SK-N-SH treated with all-trans-retinoic acid at 6 μM for 48 hours (cell line): ENCODE results near the gene TAL2.

Experiments used
- ATAC-seq: fragments of 200-7000 bp; cut with Tn5 transposase; 3 replicates; pipeline ENCODE4 v1.9.1; 2020; ENCODE audit warnings: mild to moderate bottlenecking, moderate library complexity
- BACH2 ChIP-seq: fragments of 250-450 bp; sonication (Bioruptor Pico); IDR thresholded peaks from 2 replicates; pipeline ENCODE4 v1.9.0; 2021; ENCODE audit warnings: mild to moderate bottlenecking, borderline replicate concordance
- CSDC2 ChIP-seq: fragments of 250-450 bp; sonication (Bioruptor Pico); IDR thresholded peaks from 2 replicates; pipeline ENCODE4 v1.5.0; 2020; ENCODE audit warnings: mild to moderate bottlenecking, moderate library complexity
- ESRRG ChIP-seq: fragments of 250-450 bp; sonication (Bioruptor Pico); IDR thresholded peaks from 2 replicates; pipeline ENCODE4 v1.6.1; 2021; ENCODE audit warnings: mild to moderate bottlenecking
- GLIS3 ChIP-seq: fragments of 250-450 bp; sonication (Bioruptor Pico); IDR thresholded peaks from 2 replicates; pipeline ENCODE4 v1.5.0; 2020; ENCODE audit warnings: mild to moderate bottlenecking, moderate library complexity
- ISL1 ChIP-seq: fragments of 250-450 bp; sonication (Bioruptor Pico); IDR thresholded peaks from 2 replicates; pipeline ENCODE4 v2.1.2; 2022; ENCODE audit warnings: mild to moderate bottlenecking, moderate library complexity
- PPARA ChIP-seq: fragments of 250-450 bp; sonication (Bioruptor Pico); IDR thresholded peaks from 2 replicates; pipeline ENCODE4 v1.5.0; 2020; ENCODE audit warnings: mild to moderate bottlenecking, borderline replicate concordance
- TOX ChIP-seq: fragments of 250-450 bp; sonication (Bioruptor Pico); IDR thresholded peaks from 2 replicates; pipeline ENCODE4 v1.8.0; 2021; ENCODE audit warnings: mild to moderate bottlenecking, moderate library complexity, borderline replicate concordance
- ZFP3 ChIP-seq: fragments of 250-450 bp; sonication (Bioruptor Pico); IDR thresholded peaks from 2 replicates; pipeline ENCODE4 v1.5.0; 2020; ENCODE audit warnings: mild to moderate bottlenecking, moderate library complexity
- ZNF565 ChIP-seq: fragments of 450-650 bp; formaldehyde crosslinking; conservative IDR thresholded peaks from 2 replicates; pipeline ENCODE4 v1.5.0; 2020; ENCODE audit warnings: low read depth, mild to moderate bottlenecking, moderate library complexity
- ZNF70 ChIP-seq: fragments of 450-650 bp; formaldehyde crosslinking; IDR thresholded peaks from 2 replicates; pipeline ENCODE4 v1.5.0; 2020; ENCODE audit warnings: mild to moderate bottlenecking, moderate library complexity
- ZNF8 ChIP-seq: fragments of 450-650 bp; formaldehyde crosslinking; IDR thresholded peaks from 2 replicates; pipeline ENCODE4 v1.5.0; 2020; ENCODE audit warnings: mild to moderate bottlenecking, moderate library complexity
- TF ChIP-seq, protein P1 (sequence below): fragments of 250-450 bp; sonication (Bioruptor Pico); IDR thresholded peaks from 2 replicates; pipeline ENCODE4 v1.5.0; 2020; ENCODE audit warnings: mild to moderate bottlenecking, moderate library complexity
- TF ChIP-seq, protein P2 (sequence below): fragments of 250-450 bp; sonication (Bioruptor Pico); IDR thresholded peaks from 2 replicates; pipeline ENCODE4 v1.8.0; 2020; ENCODE audit warnings: mild to moderate bottlenecking, moderate library complexity, borderline replicate concordance
- TF ChIP-seq, protein P3 (sequence below): fragments of 250-450 bp; sonication (Bioruptor Pico); IDR thresholded peaks from 2 replicates; pipeline ENCODE4 v1.5.1; 2021; ENCODE audit warnings: mild to moderate bottlenecking, moderate library complexity
- TF ChIP-seq, protein P4 (sequence below): fragments of 250-450 bp; sonication (Bioruptor Pico); IDR thresholded peaks from 2 replicates; pipeline ENCODE4 v1.8.0; 2021; ENCODE audit warnings: low read depth, mild to moderate bottlenecking, moderate library complexity, borderline replicate concordance

TAL2 gene

DNA sequence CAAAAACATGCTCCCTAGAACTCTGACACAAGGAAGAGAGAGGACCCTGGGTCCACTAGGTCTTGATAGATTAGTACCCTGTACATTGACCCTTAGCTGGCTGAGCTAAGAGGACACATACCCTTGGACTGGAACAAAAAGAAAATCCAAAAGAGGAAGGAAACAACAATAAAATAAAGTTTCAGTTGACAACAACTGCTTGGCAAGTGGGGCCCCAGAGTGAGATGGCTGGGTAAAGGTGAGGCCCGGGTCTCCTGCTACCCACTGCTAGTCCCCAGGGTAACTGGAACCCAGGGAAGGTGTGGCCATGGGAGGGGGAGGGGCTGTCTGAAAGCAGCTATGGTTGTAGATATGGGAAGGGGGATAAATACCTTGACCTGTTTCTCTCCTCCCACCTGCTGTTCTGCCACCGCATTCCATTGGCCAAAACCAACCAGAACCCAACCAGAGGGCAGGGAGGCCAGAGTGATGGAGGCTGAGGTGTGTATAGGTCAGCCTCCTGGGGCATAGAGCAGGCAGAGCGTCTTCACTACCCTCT is 11.7 kb downstream of the TAL2 start (continued):
- TF ChIP-seq, protein P1, sequence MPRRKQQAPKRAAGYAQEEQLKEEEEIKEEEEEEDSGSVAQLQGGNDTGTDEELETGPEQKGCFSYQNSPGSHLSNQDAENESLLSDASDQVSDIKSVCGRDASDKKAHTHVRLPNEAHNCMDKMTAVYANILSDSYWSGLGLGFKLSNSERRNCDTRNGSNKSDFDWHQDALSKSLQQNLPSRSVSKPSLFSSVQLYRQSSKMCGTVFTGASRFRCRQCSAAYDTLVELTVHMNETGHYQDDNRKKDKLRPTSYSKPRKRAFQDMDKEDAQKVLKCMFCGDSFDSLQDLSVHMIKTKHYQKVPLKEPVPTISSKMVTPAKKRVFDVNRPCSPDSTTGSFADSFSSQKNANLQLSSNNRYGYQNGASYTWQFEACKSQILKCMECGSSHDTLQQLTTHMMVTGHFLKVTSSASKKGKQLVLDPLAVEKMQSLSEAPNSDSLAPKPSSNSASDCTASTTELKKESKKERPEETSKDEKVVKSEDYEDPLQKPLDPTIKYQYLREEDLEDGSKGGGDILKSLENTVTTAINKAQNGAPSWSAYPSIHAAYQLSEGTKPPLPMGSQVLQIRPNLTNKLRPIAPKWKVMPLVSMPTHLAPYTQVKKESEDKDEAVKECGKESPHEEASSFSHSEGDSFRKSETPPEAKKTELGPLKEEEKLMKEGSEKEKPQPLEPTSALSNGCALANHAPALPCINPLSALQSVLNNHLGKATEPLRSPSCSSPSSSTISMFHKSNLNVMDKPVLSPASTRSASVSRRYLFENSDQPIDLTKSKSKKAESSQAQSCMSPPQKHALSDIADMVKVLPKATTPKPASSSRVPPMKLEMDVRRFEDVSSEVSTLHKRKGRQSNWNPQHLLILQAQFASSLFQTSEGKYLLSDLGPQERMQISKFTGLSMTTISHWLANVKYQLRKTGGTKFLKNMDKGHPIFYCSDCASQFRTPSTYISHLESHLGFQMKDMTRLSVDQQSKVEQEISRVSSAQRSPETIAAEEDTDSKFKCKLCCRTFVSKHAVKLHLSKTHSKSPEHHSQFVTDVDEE = no peak
- TF ChIP-seq ZNF8 (no peak), PPARA (no peak), GLIS3 (CRISPR knock-in tag) (no peak), ZFP3 (CRISPR knock-in tag) (no peak), BACH2 (no peak), ESRRG (CRISPR knock-in tag) (no peak), CSDC2 (CRISPR knock-in tag) (no peak), TOX (CRISPR knock-in tag) (no peak)
- TF ChIP-seq, protein P2, sequence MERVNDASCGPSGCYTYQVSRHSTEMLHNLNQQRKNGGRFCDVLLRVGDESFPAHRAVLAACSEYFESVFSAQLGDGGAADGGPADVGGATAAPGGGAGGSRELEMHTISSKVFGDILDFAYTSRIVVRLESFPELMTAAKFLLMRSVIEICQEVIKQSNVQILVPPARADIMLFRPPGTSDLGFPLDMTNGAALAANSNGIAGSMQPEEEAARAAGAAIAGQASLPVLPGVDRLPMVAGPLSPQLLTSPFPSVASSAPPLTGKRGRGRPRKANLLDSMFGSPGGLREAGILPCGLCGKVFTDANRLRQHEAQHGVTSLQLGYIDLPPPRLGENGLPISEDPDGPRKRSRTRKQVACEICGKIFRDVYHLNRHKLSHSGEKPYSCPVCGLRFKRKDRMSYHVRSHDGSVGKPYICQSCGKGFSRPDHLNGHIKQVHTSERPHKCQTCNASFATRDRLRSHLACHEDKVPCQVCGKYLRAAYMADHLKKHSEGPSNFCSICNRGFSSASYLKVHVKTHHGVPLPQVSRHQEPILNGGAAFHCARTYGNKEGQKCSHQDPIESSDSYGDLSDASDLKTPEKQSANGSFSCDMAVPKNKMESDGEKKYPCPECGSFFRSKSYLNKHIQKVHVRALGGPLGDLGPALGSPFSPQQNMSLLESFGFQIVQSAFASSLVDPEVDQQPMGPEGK (CRISPR knock-in tag) = no peak

DNA sequence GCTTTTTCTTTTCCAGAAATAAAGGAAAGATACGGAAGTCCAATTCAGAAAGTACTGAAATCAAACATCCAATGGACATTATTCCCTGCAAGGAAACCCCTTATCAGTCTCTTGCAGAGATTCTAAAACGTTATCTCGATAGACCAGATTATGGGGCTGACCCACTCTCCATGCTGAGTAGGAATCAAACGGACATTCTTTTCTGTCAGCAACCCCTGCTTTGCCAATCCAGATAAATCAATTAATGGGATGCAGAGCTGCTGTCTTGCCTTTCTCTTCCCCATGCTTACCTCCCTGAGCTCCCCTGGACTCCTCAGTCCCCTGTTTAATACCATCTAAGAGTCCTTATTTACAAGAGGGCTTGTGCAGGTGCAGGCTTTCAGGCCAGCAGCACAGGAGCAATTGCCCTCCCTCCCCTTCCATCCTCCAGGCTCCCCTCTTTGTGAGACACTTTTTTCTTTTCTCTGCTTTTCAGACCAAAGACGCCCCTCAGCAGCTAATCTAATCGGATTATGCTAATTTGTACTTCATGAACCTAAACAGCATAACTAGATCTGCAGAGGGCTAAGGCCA is 14.2 kb downstream of the TAL2 start:
- no peak for ATAC-seq
- TF ChIP-seq, protein P3, sequence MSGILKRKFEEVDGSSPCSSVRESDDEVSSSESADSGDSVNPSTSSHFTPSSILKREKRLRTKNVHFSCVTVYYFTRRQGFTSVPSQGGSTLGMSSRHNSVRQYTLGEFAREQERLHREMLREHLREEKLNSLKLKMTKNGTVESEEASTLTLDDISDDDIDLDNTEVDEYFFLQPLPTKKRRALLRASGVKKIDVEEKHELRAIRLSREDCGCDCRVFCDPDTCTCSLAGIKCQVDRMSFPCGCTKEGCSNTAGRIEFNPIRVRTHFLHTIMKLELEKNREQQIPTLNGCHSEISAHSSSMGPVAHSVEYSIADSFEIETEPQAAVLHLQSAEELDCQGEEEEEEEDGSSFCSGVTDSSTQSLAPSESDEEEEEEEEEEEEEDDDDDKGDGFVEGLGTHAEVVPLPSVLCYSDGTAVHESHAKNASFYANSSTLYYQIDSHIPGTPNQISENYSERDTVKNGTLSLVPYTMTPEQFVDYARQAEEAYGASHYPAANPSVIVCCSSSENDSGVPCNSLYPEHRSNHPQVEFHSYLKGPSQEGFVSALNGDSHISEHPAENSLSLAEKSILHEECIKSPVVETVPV (CRISPR knock-in tag) = no peak
- no peak for TF ChIP-seq ZNF565 (CRISPR knock-in tag)
- TF ChIP-seq, protein P1 = no peak

DNA sequence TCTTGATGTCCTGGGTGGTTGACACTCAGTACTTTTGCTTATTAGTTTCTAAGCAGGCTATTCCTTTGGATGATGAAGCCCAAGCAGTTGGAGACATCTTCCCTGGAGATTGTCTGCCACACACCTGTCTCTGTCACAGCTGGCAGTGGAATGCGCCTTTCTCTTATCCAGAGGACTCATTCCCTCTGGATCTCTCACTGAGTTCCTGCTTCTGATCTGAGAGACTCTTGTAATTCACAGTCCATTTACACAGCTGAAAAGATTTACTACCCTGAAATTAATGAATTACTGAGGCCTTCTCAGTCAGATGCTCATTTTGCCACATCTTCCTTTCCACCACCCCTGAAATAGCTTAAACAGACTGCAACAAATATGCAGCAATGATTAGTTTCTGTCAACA is 15.9 kb downstream of the TAL2 start:
- ATAC-seq = no peak
- TF ChIP-seq PPARA (no peak), ZNF70 (CRISPR knock-in tag) (no peak), ZNF565 (CRISPR knock-in tag) (no peak), ISL1 (CRISPR knock-in tag) (no peak)
- TF ChIP-seq, protein P4, sequence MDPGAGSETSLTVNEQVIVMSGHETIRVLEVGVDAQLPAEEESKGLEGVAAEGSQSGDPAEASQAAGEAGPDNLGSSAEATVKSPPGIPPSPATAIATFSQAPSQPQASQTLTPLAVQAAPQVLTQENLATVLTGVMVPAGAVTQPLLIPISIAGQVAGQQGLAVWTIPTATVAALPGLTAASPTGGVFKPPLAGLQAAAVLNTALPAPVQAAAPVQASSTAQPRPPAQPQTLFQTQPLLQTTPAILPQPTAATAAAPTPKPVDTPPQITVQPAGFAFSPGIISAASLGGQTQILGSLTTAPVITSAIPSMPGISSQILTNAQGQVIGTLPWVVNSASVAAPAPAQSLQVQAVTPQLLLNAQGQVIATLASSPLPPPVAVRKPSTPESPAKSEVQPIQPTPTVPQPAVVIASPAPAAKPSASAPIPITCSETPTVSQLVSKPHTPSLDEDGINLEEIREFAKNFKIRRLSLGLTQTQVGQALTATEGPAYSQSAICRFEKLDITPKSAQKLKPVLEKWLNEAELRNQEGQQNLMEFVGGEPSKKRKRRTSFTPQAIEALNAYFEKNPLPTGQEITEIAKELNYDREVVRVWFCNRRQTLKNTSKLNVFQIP (CRISPR knock-in tag) = no peak
- TF ChIP-seq, protein P2 (CRISPR knock-in tag) = no peak
